ENCODE results near the gene THRSP. TPM values are rescaled to one million over a fixed set of nuclear protein-coding genes. Genes with fewer than 3 reads are reported as not detected.
"Not testable (repeated sequence)": the region's sequence is repeated elsewhere in the genome, so short reads cannot be mapped to it uniquely, and the experiment has no call there.

The THRSP gene
- polyA plus RNA-seq, 1 donor (not counting 4 experiments of a cell fraction or from before 2014, with no cell fraction given): not detected

GRCh38 chr11:78025378-78025777, 38.3 kb upstream of the THRSP start:
- H3K27ac ChIP-seq (ENCODE audit: control insufficient read depth, insufficient read depth, low read length): no peak overlapping the region
- no peaks in the 10 kb centered on the region for H3K27me3 ChIP-seq (ENCODE audit: control insufficient read depth, extremely low read depth, insufficient read depth, low read length)
- DNase-seq (ENCODE audit: low read depth, low spot score) (no peak), FAIRE-seq (no peak)
- H4K20me1 ChIP-seq (ENCODE audit: control insufficient read depth, extremely low read depth, insufficient read depth, low read length): no peaks in the 10 kb centered on the region
- H3K9me1 ChIP-seq (ENCODE audit: control insufficient read depth, extremely low read depth, insufficient read depth, low read length): no peaks in the 10 kb centered on the region
- TF ChIP-seq CTCF (optimal IDR thresholded peaks at IDR 0.05 in 1 of 3, IDR thresholded peaks at IDR 0.05 in 1 of 3, conservative IDR thresholded peaks at IDR 0.05 in 1 of 3; ENCODE audit: extremely low read depth in 1 of 3, insufficient read depth in 2 of 3, low read length in 3 of 3) (no peak), EZH2 (IDR thresholded peaks at IDR 0.05; ENCODE audit: low read length) (no peak)
- no peaks in the 10 kb centered on the region for H3K36me3 ChIP-seq (ENCODE audit: control insufficient read depth in 2 of 2, extremely low read depth in 1 of 2, insufficient read depth in 2 of 2, low read length in 2 of 2)
- no peak overlapping the region for H3K9ac ChIP-seq (ENCODE audit: control insufficient read depth, extremely low read depth, insufficient read depth, low read length)
- H2AFZ ChIP-seq (ENCODE audit: control insufficient read depth, low read length): no peak overlapping the region
- peaks cover 8% of the 10 kb centered on the region for H3K4me1 ChIP-seq (ENCODE audit: control insufficient read depth, extremely low read depth, insufficient read depth, low read length)
- H3K4me3 ChIP-seq (ENCODE audit: control insufficient read depth in 2 of 3, extremely low read depth in 1 of 3, insufficient read depth in 2 of 3, low read depth in 1 of 3, low read length in 3 of 3): no peak overlapping the region
- no peaks in the 10 kb centered on the region for H3K9me3 ChIP-seq (ENCODE audit: control insufficient read depth, low read depth, low read length)
- dilution Hi-C loops (cut with MboI; ENCODE audit: extremely low pct_ligation_motif_present, low sequenced_read_pairs): no loop called here
- H3K4me2 ChIP-seq (ENCODE audit: control insufficient read depth, extremely low read depth, insufficient read depth, low read depth, low read length): no peak overlapping the region
- no peaks in the 10 kb centered on the region for H3K79me2 ChIP-seq (ENCODE audit: control insufficient read depth, insufficient read depth, low read length)

- DNase-seq (ENCODE audit: low read depth, low spot score) (no peak), FAIRE-seq (no peak)
- dilution Hi-C loops (cut with MboI; ENCODE audit: extremely low pct_ligation_motif_present, low sequenced_read_pairs): no loop called here
- no peaks in the 10 kb centered on the region for H4K20me1 ChIP-seq (ENCODE audit: control insufficient read depth, extremely low read depth, insufficient read depth, low read length)
- H3K27me3 ChIP-seq (ENCODE audit: control insufficient read depth, extremely low read depth, insufficient read depth, low read length): no peaks in the 10 kb centered on the region
- H3K27ac ChIP-seq (ENCODE audit: control insufficient read depth, insufficient read depth, low read length): no peak overlapping the region
- peaks cover 11% of the 10 kb centered on the region for H3K4me1 ChIP-seq (ENCODE audit: control insufficient read depth, extremely low read depth, insufficient read depth, low read length)
- no peaks in the 10 kb centered on the region for H3K9me3 ChIP-seq (ENCODE audit: control insufficient read depth, low read depth, low read length)
- H3K9me1 ChIP-seq (ENCODE audit: control insufficient read depth, extremely low read depth, insufficient read depth, low read length): no peaks in the 10 kb centered on the region
- no peaks in the 10 kb centered on the region for H3K36me3 ChIP-seq (ENCODE audit: control insufficient read depth in 2 of 2, extremely low read depth in 1 of 2, insufficient read depth in 2 of 2, low read length in 2 of 2)
- H3K9ac ChIP-seq (ENCODE audit: control insufficient read depth, extremely low read depth, insufficient read depth, low read length): no peak overlapping the region
- no peak for TF ChIP-seq CTCF (optimal IDR thresholded peaks at IDR 0.05 in 1 of 3, IDR thresholded peaks at IDR 0.05 in 1 of 3, conservative IDR thresholded peaks at IDR 0.05 in 1 of 3; ENCODE audit: extremely low read depth in 1 of 3, insufficient read depth in 2 of 3, low read length in 3 of 3)
- no peak for TF ChIP-seq EZH2 (IDR thresholded peaks at IDR 0.05; ENCODE audit: low read length)
- no peak overlapping the region for H3K4me2 ChIP-seq (ENCODE audit: control insufficient read depth, extremely low read depth, insufficient read depth, low read depth, low read length)
- H3K4me3 ChIP-seq (ENCODE audit: control insufficient read depth in 2 of 3, extremely low read depth in 1 of 3, insufficient read depth in 2 of 3, low read depth in 1 of 3, low read length in 3 of 3): no peak overlapping the region
- H2AFZ ChIP-seq (ENCODE audit: control insufficient read depth, low read length): no peak overlapping the region
- H3K79me2 ChIP-seq (ENCODE audit: control insufficient read depth, insufficient read depth, low read length): no peaks in the 10 kb centered on the region
These were observed 35.9 kb upstream of the THRSP start for GRCh38 chr11:78027759-78028158.

GRCh38 chr11:78028423-78028822, 35.2 kb upstream of the THRSP start:
- FAIRE-seq; H3K4me1 ChIP-seq (ENCODE audit: control insufficient read depth, extremely low read depth, insufficient read depth, low read length); H3K9me1 ChIP-seq (ENCODE audit: control insufficient read depth, extremely low read depth, insufficient read depth, low read length); H3K27ac ChIP-seq (ENCODE audit: control insufficient read depth, insufficient read depth, low read length); H3K9ac ChIP-seq (ENCODE audit: control insufficient read depth, extremely low read depth, insufficient read depth, low read length); H3K9me3 ChIP-seq (ENCODE audit: control insufficient read depth, low read depth, low read length); H3K27me3 ChIP-seq (ENCODE audit: control insufficient read depth, extremely low read depth, insufficient read depth, low read length); H2AFZ ChIP-seq (ENCODE audit: control insufficient read depth, low read length); H3K36me3 ChIP-seq (ENCODE audit: control insufficient read depth in 2 of 2, extremely low read depth in 1 of 2, insufficient read depth in 2 of 2, low read length in 2 of 2); H3K4me3 ChIP-seq (ENCODE audit: control insufficient read depth in 2 of 3, extremely low read depth in 1 of 3, insufficient read depth in 2 of 3, low read depth in 1 of 3, low read length in 3 of 3); H3K79me2 ChIP-seq (ENCODE audit: control insufficient read depth, insufficient read depth, low read length); H4K20me1 ChIP-seq (ENCODE audit: control insufficient read depth, extremely low read depth, insufficient read depth, low read length); H3K4me2 ChIP-seq (ENCODE audit: control insufficient read depth, extremely low read depth, insufficient read depth, low read depth, low read length); dilution Hi-C loops (cut with MboI; ENCODE audit: extremely low pct_ligation_motif_present, low sequenced_read_pairs): not testable (repeated sequence)
- peak; percentile 71 for DNase-seq (ENCODE audit: low read depth, low spot score)
